Measurements from ENCODE around the gene TRANK1. TPM values are rescaled to one million over a fixed set of nuclear protein-coding genes. Genes with fewer than 3 reads are reported as not detected.

Gene TRANK1
- total RNA-seq, 1 donor from 2014 or later = 135 TPM

DNA sequence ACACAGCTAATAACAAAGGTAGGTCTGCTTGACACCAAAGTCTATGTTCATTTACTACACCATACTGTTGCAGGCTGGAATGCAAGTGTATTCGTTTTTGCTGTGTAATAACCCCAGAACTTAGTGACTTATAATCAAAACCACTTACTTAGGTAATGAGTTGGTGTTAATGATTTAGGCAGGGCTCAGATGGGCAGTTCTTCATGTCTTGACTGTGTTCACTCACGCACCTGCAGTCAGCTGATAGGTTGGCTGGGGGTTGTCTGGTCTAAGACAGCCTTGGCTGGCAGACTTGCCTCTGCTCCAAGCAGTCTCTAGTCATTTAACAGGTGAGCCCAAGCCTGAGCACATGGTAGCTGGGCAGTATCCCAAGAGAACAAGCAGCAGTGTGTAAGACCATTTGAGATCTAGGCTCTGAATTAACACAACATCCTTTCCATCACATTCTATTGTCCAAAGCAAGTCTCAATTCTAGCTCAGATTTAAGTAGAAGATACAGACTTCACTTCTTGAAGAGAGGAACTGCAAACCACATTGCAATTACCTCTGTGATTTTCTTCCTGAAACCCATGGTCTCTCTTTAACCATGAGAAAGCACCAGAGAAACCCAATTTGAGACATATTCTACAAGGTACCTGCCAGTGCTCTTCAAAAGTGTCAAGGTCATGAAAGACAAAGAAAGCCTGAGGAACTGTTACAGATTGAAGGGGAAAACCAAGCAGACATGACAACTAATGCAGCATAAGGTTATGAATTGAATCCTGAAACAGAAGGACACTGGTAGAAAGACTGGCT is 167.2 kb downstream of the TRANK1 start:
- DNase-seq (no peak), ATAC-seq (ENCODE audit: low read depth) (no peak)
- Mint-ChIP-seq H3K9me3 (no peaks in the 10 kb centered on the region), H3K36me3 (ENCODE audit: low read depth) (no peaks in the 10 kb centered on the region), H3K27ac (no peak overlapping the region), H3K4me3 (no peak overlapping the region), H3K27me3 (peaks cover 7% of the 10 kb centered on the region), H3K4me1 (no peaks in the 10 kb centered on the region)
- CTCF ChIA-PET = no interaction called here
- TF ChIP-seq, protein P1, sequence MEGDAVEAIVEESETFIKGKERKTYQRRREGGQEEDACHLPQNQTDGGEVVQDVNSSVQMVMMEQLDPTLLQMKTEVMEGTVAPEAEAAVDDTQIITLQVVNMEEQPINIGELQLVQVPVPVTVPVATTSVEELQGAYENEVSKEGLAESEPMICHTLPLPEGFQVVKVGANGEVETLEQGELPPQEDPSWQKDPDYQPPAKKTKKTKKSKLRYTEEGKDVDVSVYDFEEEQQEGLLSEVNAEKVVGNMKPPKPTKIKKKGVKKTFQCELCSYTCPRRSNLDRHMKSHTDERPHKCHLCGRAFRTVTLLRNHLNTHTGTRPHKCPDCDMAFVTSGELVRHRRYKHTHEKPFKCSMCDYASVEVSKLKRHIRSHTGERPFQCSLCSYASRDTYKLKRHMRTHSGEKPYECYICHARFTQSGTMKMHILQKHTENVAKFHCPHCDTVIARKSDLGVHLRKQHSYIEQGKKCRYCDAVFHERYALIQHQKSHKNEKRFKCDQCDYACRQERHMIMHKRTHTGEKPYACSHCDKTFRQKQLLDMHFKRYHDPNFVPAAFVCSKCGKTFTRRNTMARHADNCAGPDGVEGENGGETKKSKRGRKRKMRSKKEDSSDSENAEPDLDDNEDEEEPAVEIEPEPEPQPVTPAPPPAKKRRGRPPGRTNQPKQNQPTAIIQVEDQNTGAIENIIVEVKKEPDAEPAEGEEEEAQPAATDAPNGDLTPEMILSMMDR (IDR thresholded peaks at IDR 0.05) = no peak
- intact Hi-C loops (cut with micrococcal nuclease) = no loop called here
- POLR2A ChIA-PET = no interaction called here

Other genes starting within 250 kb of the TRANK1 start
- gene DCLK3, start 180.5 kb downstream of the TRANK1 start, total RNA-seq = not detected in 2 replicates
- 30.1 and 30.7 TPM in 2 replicates for gene EPM2AIP1, start 48.1 kb upstream of the TRANK1 start, total RNA-seq
- gene MLH1, start 48.5 kb upstream of the TRANK1 start, total RNA-seq = 45.8 and 46.2 TPM in 2 replicates
- 33.9 and 35.3 TPM in 2 replicates for gene LRRFIP2, start 229.5 kb upstream of the TRANK1 start, total RNA-seq

Data from activated B cell treated with CpG ODN at 0.5 μM for 24 hours (primary cell).